H9 (cell line): ENCODE measurements around the gene NAV1. TPM values are rescaled to one million over a fixed set of nuclear protein-coding genes. Genes with fewer than 3 reads are reported as not detected.
A peak's percentile ranks its signal among the peaks of the same experiment; 100 is the strongest.

ENCODE experiments used
- DNase-seq: peaks from one replicate; pipeline ENCODE4 v3.0.0-alpha.2; 2017
- H2AFZ ChIP-seq: one replicate; pipeline ENCODE4 v1.6.1; 2013; ENCODE audit warnings: mild to moderate bottlenecking, low read length, control low read depth, moderate library complexity
- H2AK5ac ChIP-seq: 2 replicates; pipeline ENCODE4 v1.6.1; 2013; ENCODE audit warnings: low read length, control low read depth, mixed read lengths; ENCODE audit not compliant: insufficient read length
- H2BK120ac ChIP-seq: one replicate; pipeline ENCODE4 v1.6.1; 2013; ENCODE audit warnings: low read depth, mild to moderate bottlenecking, low read length, control low read depth, inconsistent platforms; ENCODE audit not compliant: poor library complexity, severe bottlenecking
- H2BK12ac ChIP-seq: 2 replicates; pipeline ENCODE4 v1.6.1; 2013; ENCODE audit warnings: low read length, control low read depth, mixed read lengths, low read depth; ENCODE audit not compliant: insufficient read length
- H2BK15ac ChIP-seq: 2 replicates; pipeline ENCODE4 v1.6.1; 2013; ENCODE audit warnings: low read depth, low read length, control low read depth
- H2BK20ac ChIP-seq: one replicate; pipeline ENCODE4 v1.6.1; 2013; ENCODE audit warnings: low read depth, mild to moderate bottlenecking, low read length, control low read depth, inconsistent platforms; ENCODE audit not compliant: poor library complexity, severe bottlenecking
- H2BK5ac ChIP-seq: 2 replicates; pipeline ENCODE4 v1.6.1; 2013; ENCODE audit warnings: low read length, control low read depth, mixed read lengths; ENCODE audit not compliant: insufficient read length
- H3K14ac ChIP-seq: 2 replicates; pipeline ENCODE4 v1.6.1; 2013; ENCODE audit warnings: low read length, control low read depth; ENCODE audit not compliant: insufficient read depth
- H3K18ac ChIP-seq: 2 replicates; pipeline ENCODE4 v1.6.1; 2013; ENCODE audit warnings: low read depth, mild to moderate bottlenecking, mixed read lengths, low read length, control low read depth; ENCODE audit not compliant: insufficient read length
- H3K23ac ChIP-seq: 2 replicates; pipeline ENCODE4 v1.6.1; 2013; ENCODE audit warnings: low read length, control low read depth, mixed read lengths, low read depth; ENCODE audit not compliant: insufficient read length
- H3K23me2 ChIP-seq: 2 replicates; pipeline ENCODE4 v1.6.1; 2013; ENCODE audit warnings: low read depth, mild to moderate bottlenecking, mixed read lengths, low read length, control low read depth; ENCODE audit not compliant: insufficient read length, poor library complexity, severe bottlenecking
- H3K27ac ChIP-seq: 2 replicates; pipeline ENCODE4 v1.5.1; 2013; ENCODE audit warnings: low read length, control low read depth, mixed read lengths, low read depth; ENCODE audit not compliant: insufficient read length
- H3K27me3 ChIP-seq: 2 replicates; pipeline ENCODE4 v1.6.1; 2013; ENCODE audit warnings: low read length, control low read depth, inconsistent platforms; ENCODE audit not compliant: insufficient read depth
- H3K4ac ChIP-seq: 2 replicates; pipeline ENCODE4 v1.6.1; 2013; ENCODE audit warnings: low read depth, mild to moderate bottlenecking, control low read depth, inconsistent platforms, low read length, moderate library complexity
- H3K4me1 ChIP-seq: 2 replicates; pipeline ENCODE4 v1.6.1; 2013; ENCODE audit warnings: low read length, control low read depth, inconsistent platforms; ENCODE audit not compliant: insufficient read depth
- H3K4me2 ChIP-seq: 2 replicates; pipeline ENCODE4 v1.6.1; 2013; ENCODE audit warnings: low read length, control low read depth, mixed read lengths; ENCODE audit not compliant: insufficient read length, insufficient read depth
- H3K56ac ChIP-seq: 2 replicates; pipeline ENCODE4 v1.6.1; 2013; ENCODE audit warnings: low read depth, mild to moderate bottlenecking, mixed read lengths, low read length, control low read depth; ENCODE audit not compliant: insufficient read length
- H3K79me1 ChIP-seq: 2 replicates; pipeline ENCODE4 v1.6.1; 2013; ENCODE audit warnings: low read depth, mild to moderate bottlenecking, moderate library complexity, low read length, control low read depth, inconsistent platforms; ENCODE audit not compliant: insufficient read depth, poor library complexity, severe bottlenecking
- H3K79me2 ChIP-seq: 2 replicates; pipeline ENCODE4 v1.6.1; 2013; ENCODE audit warnings: low read length, control low read depth, inconsistent platforms; ENCODE audit not compliant: insufficient read depth
- H3K9ac ChIP-seq: 2 replicates; pipeline ENCODE4 v1.6.1; 2013; ENCODE audit warnings: low read length, control low read depth, mixed read lengths; ENCODE audit not compliant: insufficient read length; ENCODE audit errors: extremely low read depth
- H3K9me3 ChIP-seq: one replicate; pipeline ENCODE4 v1.6.1; 2013; ENCODE audit warnings: low read depth, low read length, inconsistent platforms; ENCODE audit not compliant: control insufficient read depth
- H3T11ph ChIP-seq: one replicate; pipeline ENCODE4 v1.6.1; 2013; ENCODE audit warnings: mild to moderate bottlenecking, low read length, control low read depth, inconsistent platforms
- H4K20me1 ChIP-seq: one replicate; pipeline ENCODE4 v1.6.1; 2013; ENCODE audit not compliant: control insufficient read depth, insufficient read length, insufficient read depth
- H4K5ac ChIP-seq: 2 replicates; pipeline ENCODE4 v1.6.1; 2013; ENCODE audit warnings: low read depth, mild to moderate bottlenecking, mixed read lengths, low read length, control low read depth; ENCODE audit not compliant: insufficient read length
- H4K8ac ChIP-seq: replicated peaks from 2 replicates; pipeline ENCODE4 v1.6.1; 2013; ENCODE audit warnings: low read length, control low read depth, mixed read lengths, low read depth; ENCODE audit not compliant: insufficient read length
- H4K91ac ChIP-seq: 2 replicates; pipeline ENCODE4 v1.6.1; 2013; ENCODE audit warnings: low read depth, mild to moderate bottlenecking, moderate library complexity, mixed read lengths, low read length, control low read depth; ENCODE audit not compliant: insufficient read length
- H3K27ac Mint-ChIP-seq, 3 experiments: 2 replicates in 2 of 3; 3 replicates in 1 of 3; pipeline ENCODE4 v1.8.0; 2020 to 2021; ENCODE audit warnings: mixed read lengths in 3 of 3, mild to moderate bottlenecking in 1 of 3, moderate library complexity in 1 of 3
- H3K27me3 Mint-ChIP-seq: 2 replicates; pipeline ENCODE4 v1.8.0; 2021; ENCODE audit warnings: low read depth, mild to moderate bottlenecking, moderate library complexity, mixed read lengths
- H3K36me3 Mint-ChIP-seq, 3 experiments: 2 replicates in 2 of 3; 3 replicates in 1 of 3; pipeline ENCODE4 v1.8.0; 2020 to 2021; ENCODE audit warnings: low read depth in 3 of 3, mixed read lengths in 3 of 3; ENCODE audit not compliant: insufficient read depth in 1 of 3
- H3K4me1 Mint-ChIP-seq, 2 experiments: 2 replicates each; pipeline ENCODE4 v1.8.0; 2020; ENCODE audit warnings: mixed read lengths in 2 of 2
- H3K4me3 Mint-ChIP-seq, 2 experiments: 2 replicates in 1 of 2; 3 replicates in 1 of 2; pipeline ENCODE4 v1.8.0; 2020 to 2021; ENCODE audit warnings: mild to moderate bottlenecking in 2 of 2, mixed read lengths in 2 of 2, moderate library complexity in 1 of 2
- H3K9me3 Mint-ChIP-seq, 2 experiments: 2 replicates in 1 of 2; 3 replicates in 1 of 2; pipeline ENCODE4 v1.8.0; 2020; ENCODE audit warnings: mild to moderate bottlenecking in 2 of 2, mixed read lengths in 2 of 2, moderate library complexity in 1 of 2
- CTCF ChIP-seq: fragments of 200-600 bp; sonication (generic); conservative IDR thresholded peaks from 3 replicates; pipeline ENCODE4 v1.8.0; 2021; ENCODE audit warnings: antibody characterized with exemption, mild to moderate bottlenecking
- WGBS: extraction: QIAGEN DNeasy Blood & Tissue Kit; methylation state at CpG from one replicate; pipeline ENCODE4 v1.1.7; 2013; ENCODE audit warnings: missing lambda C conversion rate, low lambda C conversion rate, mixed read lengths; ENCODE audit not compliant: insufficient read length; ENCODE audit errors: extremely low coverage; 5-methylcytosine and 5-hydroxymethylcytosine counted together
- total RNA-seq: library from RNA; stranded (reverse); gene quantifications from 2 replicates; pipeline ENCODE4 v1.2.1, GENCODE V29; 2021

Gene NAV1
- total RNA-seq, 1 experiment from 2014 or later = 20.5 TPM

DNA sequence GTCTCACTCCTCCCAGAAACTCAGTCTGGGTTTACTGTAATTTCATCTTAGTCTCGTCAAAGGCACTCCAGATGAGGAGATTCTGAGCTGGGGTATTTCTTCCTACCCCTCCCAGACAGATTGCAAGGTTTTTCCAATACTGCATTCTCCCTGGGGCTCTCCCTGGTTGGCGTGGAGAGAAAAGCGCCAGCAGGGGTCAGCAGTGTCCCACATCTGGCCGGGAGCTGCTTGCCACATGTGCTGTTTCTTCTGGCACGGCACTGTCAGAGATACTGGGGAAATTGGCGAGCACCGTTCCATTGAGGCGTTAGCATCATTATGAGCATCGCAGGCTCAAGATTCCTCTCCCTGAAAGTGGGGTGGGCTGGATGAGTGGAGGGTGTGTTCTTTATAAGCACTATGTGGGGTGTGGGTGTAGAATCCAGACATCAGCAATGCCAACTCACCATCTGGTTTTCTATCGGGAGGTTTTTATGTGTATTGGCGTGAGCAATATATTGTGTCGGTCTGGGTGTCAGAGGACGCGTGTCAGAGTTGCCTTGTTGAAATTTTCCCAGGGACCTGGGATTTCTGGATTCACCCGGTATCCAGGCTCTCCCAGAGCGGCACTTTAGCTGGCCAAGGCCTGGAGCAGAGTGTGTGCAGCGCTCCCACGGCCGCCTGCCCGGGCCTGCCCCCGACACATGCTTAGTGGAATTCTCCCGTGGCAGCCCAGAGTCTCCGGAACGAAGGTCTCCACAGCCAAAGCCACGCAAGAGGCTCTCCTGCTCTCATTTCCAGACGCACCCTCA, 8.0 kb upstream of the NAV1 start:
- DNase-seq = peak; percentile 88
- Histone ChIP-seq H3K4me2 (no peak overlapping the region), H4K5ac (no peak overlapping the region), H4K8ac (no peak overlapping the region), H2AK5ac (no peak overlapping the region), H4K20me1 (no peaks in the 10 kb centered on the region), H3K9ac (no peak overlapping the region), H3K4me1 (peaks cover 5% of the 10 kb centered on the region), H3K56ac (peak overlapping the region; percentile 33), H3K23ac (no peak overlapping the region), H2BK120ac (no peak overlapping the region), H3K79me2 (no peaks in the 10 kb centered on the region), H3T11ph (no peak overlapping the region), H2BK5ac (no peak overlapping the region), H2AFZ (no peak overlapping the region), H3K23me2 (no peaks in the 10 kb centered on the region), H3K27ac (no peak overlapping the region), H4K91ac (no peak overlapping the region), H3K4ac (no peak overlapping the region), H2BK15ac (no peak overlapping the region), H3K14ac (no peak overlapping the region), H2BK20ac (no peak overlapping the region), H3K79me1 (no peaks in the 10 kb centered on the region), H3K27me3 (no peaks in the 10 kb centered on the region), H2BK12ac (no peak overlapping the region), H3K18ac (no peak overlapping the region), H3K9me3 (no peaks in the 10 kb centered on the region)
- no peaks in the 10 kb centered on the region for H3K9me3 Mint-ChIP-seq
- no peak overlapping the region for H3K4me3 Mint-ChIP-seq
- peaks cover 10 to 21% of the 10 kb centered on the region in 2 experiments for H3K4me1 Mint-ChIP-seq
- WGBS = no CpG with 5 or more reads among the region's 26 CpGs
- H3K27me3 Mint-ChIP-seq = peaks cover 15% of the 10 kb centered on the region
- H3K27ac Mint-ChIP-seq = no peak overlapping the region
- H3K36me3 Mint-ChIP-seq = no peaks in the 10 kb centered on the region
- TF ChIP-seq CTCF = peak; percentile 91
